ENCODE data around the gene SPOP.

DNA sequence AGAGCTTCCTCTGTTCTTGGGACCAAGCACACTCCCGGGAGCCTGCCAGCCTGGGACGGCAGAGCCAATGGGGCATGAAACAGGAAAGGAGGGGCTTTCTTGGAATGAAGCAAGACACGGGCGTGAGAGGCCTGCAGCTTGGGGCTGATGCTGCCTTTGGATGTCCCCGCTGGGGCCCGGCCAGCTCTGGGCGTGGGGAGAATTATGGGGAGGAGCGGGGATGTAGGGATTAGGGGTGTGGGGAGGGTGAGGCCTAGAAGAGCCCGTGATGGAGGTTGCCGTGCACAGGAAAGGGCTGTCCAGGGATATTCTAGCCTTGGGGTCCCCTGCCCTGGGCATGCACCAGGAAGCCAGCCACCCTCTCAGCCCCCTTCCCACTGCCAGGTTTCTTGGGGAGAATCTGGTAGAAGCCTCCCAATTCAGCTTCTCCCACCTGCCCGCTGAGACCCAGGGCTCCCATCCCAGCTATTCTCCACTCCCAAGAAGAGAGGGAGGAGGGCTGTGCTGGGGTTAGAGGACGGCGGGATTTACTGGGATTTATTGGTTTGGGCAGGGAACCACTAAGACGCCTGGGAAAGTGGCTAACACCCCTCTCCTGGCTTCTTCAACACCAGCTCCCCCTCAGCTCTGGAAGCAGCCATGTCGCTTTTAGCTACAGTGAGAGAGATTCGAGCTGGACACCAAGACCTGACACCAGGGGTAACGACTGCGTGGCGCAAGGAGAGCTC lies 122.2 kb downstream of the SPOP start:
- TF ChIP-seq, protein P1, sequence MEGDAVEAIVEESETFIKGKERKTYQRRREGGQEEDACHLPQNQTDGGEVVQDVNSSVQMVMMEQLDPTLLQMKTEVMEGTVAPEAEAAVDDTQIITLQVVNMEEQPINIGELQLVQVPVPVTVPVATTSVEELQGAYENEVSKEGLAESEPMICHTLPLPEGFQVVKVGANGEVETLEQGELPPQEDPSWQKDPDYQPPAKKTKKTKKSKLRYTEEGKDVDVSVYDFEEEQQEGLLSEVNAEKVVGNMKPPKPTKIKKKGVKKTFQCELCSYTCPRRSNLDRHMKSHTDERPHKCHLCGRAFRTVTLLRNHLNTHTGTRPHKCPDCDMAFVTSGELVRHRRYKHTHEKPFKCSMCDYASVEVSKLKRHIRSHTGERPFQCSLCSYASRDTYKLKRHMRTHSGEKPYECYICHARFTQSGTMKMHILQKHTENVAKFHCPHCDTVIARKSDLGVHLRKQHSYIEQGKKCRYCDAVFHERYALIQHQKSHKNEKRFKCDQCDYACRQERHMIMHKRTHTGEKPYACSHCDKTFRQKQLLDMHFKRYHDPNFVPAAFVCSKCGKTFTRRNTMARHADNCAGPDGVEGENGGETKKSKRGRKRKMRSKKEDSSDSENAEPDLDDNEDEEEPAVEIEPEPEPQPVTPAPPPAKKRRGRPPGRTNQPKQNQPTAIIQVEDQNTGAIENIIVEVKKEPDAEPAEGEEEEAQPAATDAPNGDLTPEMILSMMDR (IDR thresholded peaks at IDR 0.05; ENCODE audit: insufficient read depth, low read length, poor library complexity, severe bottlenecking): no peak
- TF ChIP-seq EZH2phosphoT487 (conservative IDR thresholded peaks at IDR 0.05; ENCODE audit: low read length): no peak

All from SU-DHL-6 (cell line).